HG02610 (cell line): Measurements from ENCODE around the gene THSD7B.

Source experiments
- ATAC-seq: cut with Tn5 transposase; IDR thresholded peaks from one replicate; pipeline ENCODE4 v1.9.1; 2021; ENCODE audit warnings: mild to moderate bottlenecking, moderate library complexity; ENCODE audit not compliant: unreplicated experiment

THSD7B gene

DNA sequence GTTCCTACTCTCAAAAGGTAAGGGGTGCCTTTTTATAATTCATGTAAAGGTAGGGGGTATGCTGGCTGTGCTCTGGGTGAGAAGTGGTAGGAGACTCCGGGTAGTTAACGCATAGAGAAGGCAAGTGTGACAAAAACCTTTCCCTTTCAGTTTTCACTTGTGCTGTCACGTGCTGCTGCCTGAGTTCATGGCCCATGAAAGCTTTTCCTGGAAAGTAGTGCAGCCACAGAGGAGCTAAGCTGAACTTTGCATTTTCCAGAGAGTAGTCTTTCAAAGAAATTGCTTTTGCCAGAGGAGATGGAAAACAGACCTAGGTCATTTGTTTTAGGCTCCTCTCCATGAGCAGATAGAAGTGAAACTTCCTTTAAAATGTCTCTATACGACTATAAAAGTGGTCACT, 44.7 kb downstream of the THSD7B start:
- ATAC-seq: no peak

- ATAC-seq: no peak
Observed at GRCh38 chr2:136818839-136819238, 53.5 kb downstream of the THSD7B start.

DNA sequence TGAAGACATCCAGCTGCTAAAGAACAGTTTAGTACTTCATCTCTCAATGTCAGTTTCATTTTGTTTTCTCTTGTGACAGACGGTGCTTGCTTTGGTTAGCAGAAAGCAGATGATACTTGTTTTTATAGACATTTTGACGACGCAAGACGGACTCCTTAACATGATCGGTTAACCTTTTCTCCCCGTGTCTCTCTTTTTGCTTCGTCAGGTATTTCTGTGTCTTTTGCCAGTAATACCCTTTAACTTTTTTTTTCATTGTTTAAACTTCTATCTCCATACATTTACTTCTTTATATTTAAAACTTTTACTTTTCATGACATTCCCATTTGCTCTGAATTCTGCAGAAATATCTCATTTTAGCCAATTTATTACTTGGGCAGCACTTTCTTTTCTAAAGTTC, 57.9 kb downstream of the THSD7B start:
- ATAC-seq: no peak

- no peak for ATAC-seq
Observed at GRCh38 chr2:136828162-136828561, 62.8 kb downstream of the THSD7B start.

GRCh38 chr2:136828774-136829173, 63.4 kb downstream of the THSD7B start:
- ATAC-seq: no peak

GRCh38 chr2:136844546-136844945, 79.2 kb downstream of the THSD7B start:
- no peak for ATAC-seq

DNA sequence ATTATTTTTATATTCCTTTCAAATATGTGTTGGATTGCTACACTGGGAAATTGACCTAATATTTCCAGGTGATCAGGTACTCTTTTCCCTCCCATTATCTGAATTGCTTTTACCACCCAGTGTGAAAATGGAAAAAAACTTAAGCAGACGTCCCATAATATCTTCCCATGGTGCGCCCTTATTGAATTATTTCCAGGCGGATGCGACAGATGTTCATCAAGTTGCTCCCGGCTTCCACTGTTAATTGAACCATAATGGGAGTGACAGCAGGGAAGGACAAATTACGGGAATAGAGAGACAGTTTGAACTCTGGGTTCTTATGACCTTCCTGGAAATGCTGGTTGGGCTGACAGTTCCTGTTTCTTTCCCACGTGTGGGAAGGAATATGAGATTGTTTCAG, 93.3 kb downstream of the THSD7B start:
- ATAC-seq: no peak

- ATAC-seq: no peak
Observed at GRCh38 chr2:136860443-136860958, 95.2 kb downstream of the THSD7B start.

- ATAC-seq: no peak
Observed at GRCh38 chr2:136863468-136863867, 98.1 kb downstream of the THSD7B start.

DNA sequence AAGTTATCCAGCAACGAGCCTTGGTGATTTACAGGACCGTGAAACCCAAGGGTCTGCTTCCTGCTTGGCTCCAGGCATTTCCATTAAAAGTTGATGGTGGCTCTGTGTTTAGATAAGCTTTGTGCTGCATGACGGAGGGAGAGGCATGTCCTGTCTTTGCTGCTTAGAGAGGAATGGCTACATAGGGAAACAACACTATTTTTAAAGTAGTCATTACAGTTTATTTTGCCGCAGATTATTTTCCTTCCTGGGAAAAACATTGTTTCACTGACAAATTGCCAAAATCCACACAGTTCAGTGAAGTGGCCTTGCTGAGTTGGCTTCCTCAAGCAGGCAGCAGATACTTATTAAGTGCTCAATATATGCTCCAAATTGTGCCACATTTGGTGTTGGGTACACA, 98.5 kb downstream of the THSD7B start:
- no peak for ATAC-seq

DNA sequence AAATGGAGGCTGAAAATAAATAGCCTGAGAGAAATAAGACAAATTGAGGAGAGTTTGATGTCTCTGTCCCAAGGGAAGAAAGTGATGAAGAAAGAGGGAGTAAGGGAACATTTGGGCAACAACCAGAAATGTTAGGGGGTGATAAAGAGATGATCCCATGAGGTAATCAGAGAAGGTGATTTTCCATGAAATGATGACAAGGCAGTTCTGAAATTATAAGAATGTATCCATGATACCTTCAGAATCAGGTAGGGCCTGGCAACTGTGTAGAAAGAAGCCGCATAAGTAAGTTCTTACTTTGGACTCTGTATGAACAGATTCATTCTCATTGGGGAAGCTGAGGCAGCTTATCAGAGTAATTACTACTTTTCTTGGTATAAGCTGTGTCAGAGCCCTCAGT, 106.1 kb downstream of the THSD7B start:
- ATAC-seq: no peak

- ATAC-seq: no peak
Observed at GRCh38 chr2:136874258-136874657, 108.9 kb downstream of the THSD7B start.

GRCh38 chr2:136891100-136891499, 125.8 kb downstream of the THSD7B start:
- ATAC-seq: no peak

GRCh38 chr2:136894007-136894634, 128.8 kb downstream of the THSD7B start:
- no peak for ATAC-seq

DNA sequence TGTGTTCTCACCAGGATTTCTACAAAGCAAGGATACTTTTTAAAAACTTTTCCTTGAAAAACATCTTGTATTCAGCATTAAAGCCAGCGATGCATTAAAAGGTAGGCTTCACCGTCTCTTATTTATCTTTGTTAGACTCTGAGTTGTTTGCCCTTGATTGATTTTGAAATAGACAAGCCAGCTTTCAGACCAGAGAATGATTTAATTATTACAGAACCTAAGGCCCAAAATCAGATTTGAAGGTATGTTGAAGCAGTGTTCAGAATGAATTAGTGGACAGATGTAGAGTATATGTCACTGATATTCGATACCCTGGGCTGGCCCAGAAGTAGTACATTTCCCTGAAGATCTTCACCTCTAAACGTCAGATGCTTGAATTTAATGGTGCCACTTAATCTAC, 136.4 kb downstream of the THSD7B start:
- ATAC-seq: no peak

- ATAC-seq: no peak
Observed at GRCh38 chr2:136905779-136906178, 140.4 kb downstream of the THSD7B start.

GRCh38 chr2:136909777-136910176, 144.4 kb downstream of the THSD7B start:
- ATAC-seq: no peak

DNA sequence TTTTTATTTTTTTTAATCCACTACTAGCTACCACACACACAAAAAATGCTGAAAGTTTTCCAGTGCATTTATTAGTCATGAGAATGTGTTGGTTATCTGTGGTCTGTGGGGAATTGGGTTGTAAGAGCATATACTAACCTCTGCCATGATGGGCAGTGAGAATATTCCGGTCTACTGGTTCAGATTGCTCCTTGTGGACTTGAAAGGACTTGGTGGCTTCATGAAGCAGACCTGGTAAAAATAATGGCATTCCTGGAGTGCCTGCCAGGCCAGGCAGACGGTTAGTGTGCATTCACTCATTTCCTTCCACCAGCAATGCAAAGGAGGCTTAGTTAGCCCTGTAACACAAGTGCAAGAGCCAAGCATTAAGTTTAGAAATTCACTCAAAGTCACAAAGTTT, 150.8 kb downstream of the THSD7B start:
- ATAC-seq: no peak

DNA sequence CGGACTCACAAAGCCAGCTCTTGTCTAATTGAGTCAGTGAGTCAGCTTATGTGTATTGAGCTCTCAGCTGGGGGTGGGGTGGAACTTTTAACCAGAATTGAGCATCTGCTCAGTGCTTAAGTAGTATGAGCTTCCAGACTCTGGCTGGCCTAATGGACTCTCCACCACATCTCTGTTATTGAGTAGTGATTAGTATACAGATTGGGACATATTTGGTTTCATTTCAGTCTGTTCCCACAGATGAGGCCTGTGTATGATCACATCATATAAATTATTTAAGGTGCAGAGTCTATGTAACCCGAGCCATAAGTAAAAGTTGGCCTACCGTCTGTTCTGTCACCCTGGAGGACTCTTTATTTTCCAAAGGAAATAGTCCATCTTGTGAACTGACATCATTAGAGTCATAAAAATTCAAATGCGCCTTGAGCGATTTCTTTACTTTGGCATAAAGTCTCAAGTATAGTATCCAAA, 152.1 kb downstream of the THSD7B start:
- no peak for ATAC-seq

DNA sequence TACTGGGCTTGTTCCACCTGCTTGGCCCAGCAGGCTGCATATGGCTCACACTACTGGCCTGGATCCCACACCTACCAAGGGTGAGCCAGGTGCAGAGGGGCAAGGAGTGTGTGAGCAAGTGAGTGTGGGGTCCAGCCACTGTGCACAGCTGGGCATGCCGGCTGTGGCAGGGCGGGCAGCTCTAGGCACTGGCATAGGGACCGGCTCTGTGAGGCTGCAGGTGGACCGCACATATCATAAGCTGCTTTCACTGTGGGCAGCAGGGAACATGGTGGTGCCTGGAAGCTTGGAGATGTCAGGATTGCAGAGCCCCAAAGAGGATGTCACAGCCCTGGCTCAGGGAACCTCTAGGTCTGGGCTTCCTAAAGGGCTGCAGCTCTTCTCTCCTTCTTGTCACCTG, 154.3 kb downstream of the THSD7B start:
- ATAC-seq: no peak

DNA sequence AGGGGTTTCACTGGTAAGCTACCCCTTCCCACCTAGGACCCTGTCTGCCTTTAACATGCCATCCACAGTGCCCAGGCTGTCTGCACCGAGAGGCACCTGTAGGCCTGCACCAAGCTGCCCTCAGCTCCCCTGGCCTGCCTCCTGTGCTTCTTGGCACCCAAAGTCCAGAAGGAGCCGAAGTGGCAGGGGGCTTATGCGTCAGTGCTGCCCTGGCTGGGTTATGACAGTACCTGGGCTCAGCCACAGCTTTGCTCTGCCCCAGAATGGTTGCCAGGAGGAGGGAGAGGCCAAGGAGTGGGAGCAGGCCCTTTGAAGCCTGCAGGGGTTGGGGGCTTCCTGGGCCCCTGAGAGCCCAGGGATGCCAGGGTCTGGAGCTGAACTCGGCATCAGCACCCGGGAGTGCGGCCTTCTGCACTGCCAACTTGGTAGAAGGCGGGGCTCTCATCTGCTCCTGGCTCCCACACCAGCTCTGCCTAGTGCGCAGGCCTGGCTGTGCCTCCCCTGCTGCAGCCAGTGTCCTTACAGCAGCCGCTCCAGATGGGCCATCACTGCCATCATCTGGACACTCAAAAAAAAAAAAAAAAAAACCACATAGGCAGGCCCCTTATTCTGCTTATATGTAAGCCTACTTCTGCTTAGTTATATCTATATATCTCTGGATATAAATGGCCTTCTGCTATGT, 155.4 kb downstream of the THSD7B start:
- no peak for ATAC-seq

- no peak for ATAC-seq
Observed at GRCh38 chr2:136927156-136927555, 161.8 kb downstream of the THSD7B start.

DNA sequence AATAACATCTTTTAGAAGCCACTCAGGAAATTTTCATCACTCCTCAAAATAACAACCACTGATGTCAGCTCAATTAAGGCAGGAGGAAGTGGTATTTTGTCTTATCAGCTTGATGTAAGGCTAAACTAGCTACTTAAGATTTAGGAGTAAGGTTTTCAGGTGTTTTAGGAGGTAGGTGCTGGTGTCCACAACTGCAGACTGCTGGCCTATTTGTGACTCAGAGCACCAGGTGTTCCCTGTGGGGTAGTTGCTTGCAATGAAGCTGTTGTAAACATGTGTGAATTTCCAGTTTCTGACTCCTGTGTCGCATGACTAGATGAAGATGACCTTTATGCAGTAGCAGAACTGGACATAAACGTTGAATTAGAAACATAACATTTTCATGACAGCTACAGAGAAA, 164.2 kb downstream of the THSD7B start:
- no peak for ATAC-seq
